Esophagus squamous epithelium (tissue), 5 donors: ENCODE results near the gene ZNF417. TPM values are rescaled to one million over a fixed set of nuclear protein-coding genes. Genes with fewer than 3 reads are reported as not detected.
"Not testable (repeated sequence)": the region's sequence is repeated elsewhere in the genome, so short reads cannot be mapped to it uniquely, and the experiment has no call there.

ENCODE experiments used
- DNase-seq: peaks from one replicate; lab custom pipeline; 2025; lab: John Stamatoyannopoulos, UW
- H3K27ac ChIP-seq, 4 donors: fragments of 200-600 bp; sonication (generic); one replicate each; pipeline ENCODE4 v1.5.1; 2016 to 2019; ENCODE audit warnings: mild to moderate bottlenecking in 1 of 4
- H3K27me3 ChIP-seq, 4 donors: fragments of 200-600 bp; sonication (generic); 1 replicate in 3 of 4; 2 replicates in 1 of 4; pipeline versions ENCODE4 v1.5.1 to v1.6.0; 2017 to 2021; ENCODE audit warnings: antibody characterized with exemption in 1 of 4
- H3K36me3 ChIP-seq, 3 donors: fragments of 200-600 bp; sonication (generic); one replicate each; pipeline ENCODE4 v1.5.1; 2016 to 2019
- H3K4me1 ChIP-seq, 3 donors: fragments of 200-600 bp; sonication (generic); one replicate each; pipeline ENCODE4 v1.5.1; 2017 to 2019
- H3K4me3 ChIP-seq, 4 donors: fragments of 200-600 bp; sonication (generic); 1 replicate in 3 of 4; 2 replicates in 1 of 4; pipeline ENCODE4 v1.5.1; 2016 to 2019; ENCODE audit warnings: mild to moderate bottlenecking in 2 of 4, moderate library complexity in 1 of 4
- H3K9me3 ChIP-seq, 3 donors: fragments of 200-600 bp; sonication (generic); one replicate each; pipeline ENCODE4 v1.5.1; 2016 to 2019
- CTCF ChIP-seq, 6 experiments: fragments of 450-650 bp in 4 of 6; fragments of 200-600 bp in 2 of 6; sonication (generic) in 2 of 6; IDR thresholded peaks; one replicate each; pipeline ENCODE4 v1.5.1; 2016 to 2019; ENCODE audit warnings: antibody characterized with exemption in 6 of 6, mild to moderate bottlenecking in 4 of 6, moderate library complexity in 4 of 6
- POLR2A ChIP-seq, 4 donors: fragments of 450-650 bp; IDR thresholded peaks; one replicate each; pipeline ENCODE4 v1.6.1; 2017; ENCODE audit warnings: antibody characterized with exemption in 4 of 4, mild to moderate bottlenecking in 4 of 4, moderate library complexity in 3 of 4
- WGBS, 2 donors: methylation state at CpG; one replicate each; pipeline ENCODE4 v1.1.5; 2018; 5-methylcytosine and 5-hydroxymethylcytosine counted together
- intact Hi-C: fragments of 100-400 bp; cut with DNase I; formaldehyde crosslinking; loops from one replicate; pipeline ENCODE4 v1.15.0; 2022
- total RNA-seq, 4 donors: library from RNA; depleted of rRNA; stranded (reverse); fragments of >200 nt; gene quantifications; one replicate each; pipeline ENCODE4 v1.1.0, GENCODE V29; 2016
- donor health status: DM: yes; HTN: yes; CAD: no.

Gene ZNF417
- total RNA-seq, 4 donors from 2014 or later, result 4.3 to 11.1 (median 6.1) TPM

GRCh38 chr19:57888107-57888559 lies 28.3 kb downstream of the ZNF417 start:
- H3K9me3 ChIP-seq, result peaks cover 0 to 56% (median 15%) of the 10 kb centered on the region in 3 donors
- intact Hi-C loops, result no loop called here
- no peak for DNase-seq
- H3K36me3 ChIP-seq, result peaks cover 0 to 25% (median 0%) of the 10 kb centered on the region in 3 donors
- peaks cover 0 to 33% (median 6%) of the 10 kb centered on the region in 3 donors for H3K4me1 ChIP-seq
- H3K27me3 ChIP-seq, result no peaks in the 10 kb centered on the region
- H3K27ac ChIP-seq, result peak overlapping the region; percentile 33 to 78 (median 64)
- H3K4me3 ChIP-seq, result peak overlapping the region; percentile 42 to 67 (median 56)
- WGBS, 2 donors, result 12 to 16% methylated on average over 8 of the region's 8 CpGs
- TF ChIP-seq CTCF (IDR thresholded peaks at IDR 0.05) (no peak), POLR2A (IDR thresholded peaks at IDR 0.05) (no peak)

- Histone ChIP-seq H3K4me1 (peaks cover 0 to 33% (median 6%) of the 10 kb centered on the region in 3 donors), H3K27ac (peak overlapping the region in 1 of 4 donors; percentile 33), H3K9me3 (peaks cover 0 to 55% (median 13%) of the 10 kb centered on the region in 3 donors), H3K4me3 (peak overlapping the region in 3 of 4 donors; percentile 42 to 67 (median 64)), H3K36me3 (peaks cover 0 to 31% (median 0%) of the 10 kb centered on the region in 3 donors), H3K27me3 (no peaks in the 10 kb centered on the region)
- no peak for TF ChIP-seq CTCF (IDR thresholded peaks at IDR 0.05)
- TF ChIP-seq POLR2A (IDR thresholded peaks at IDR 0.05), result no peak
- 22 to 28% methylated on average over 6 of the region's 6 CpGs for WGBS, 2 donors
- intact Hi-C loops, result no loop called here
- no peak for DNase-seq
Measured at GRCh38 chr19:57887195-57887941, 29.0 kb downstream of the ZNF417 start.

- 77 to 90% methylated on average over 3 of the region's 3 CpGs for WGBS, 2 donors
- H3K27me3 ChIP-seq, result no peaks in the 10 kb centered on the region
- H3K27ac ChIP-seq, result no peak overlapping the region
- H3K4me3 ChIP-seq, result no peak overlapping the region
- TF ChIP-seq CTCF (IDR thresholded peaks at IDR 0.05) (no peak), POLR2A (IDR thresholded peaks at IDR 0.05) (no peak)
- peaks cover 0 to 31% (median 0%) of the 10 kb centered on the region in 3 donors for H3K36me3 ChIP-seq
- no peak for DNase-seq
- H3K9me3 ChIP-seq, result peaks cover 0 to 55% (median 9%) of the 10 kb centered on the region in 3 donors
- H3K4me1 ChIP-seq, result peaks cover 0 to 33% (median 6%) of the 10 kb centered on the region in 3 donors
- intact Hi-C loops, result no loop called here
Measured at GRCh38 chr19:57886046-57886445, 30.3 kb downstream of the ZNF417 start.

GRCh38 chr19:57873883-57874799 lies 42.3 kb downstream of the ZNF417 start:
- H3K4me1 ChIP-seq, intact Hi-C loops, H3K27ac ChIP-seq, DNase-seq, H3K4me3 ChIP-seq, H3K27me3 ChIP-seq: not testable (repeated sequence)
- H3K9me3 ChIP-seq, result peaks cover 0 to 95% (median 64%) of the 10 kb centered on the region in 3 donors
- WGBS, 2 donors, result 93% methylated on average over 8 of the region's 8 CpGs
- H3K36me3 ChIP-seq, result peaks cover 0 to 54% (median 0%) of the 10 kb centered on the region in 3 donors

GRCh38 chr19:57872450-57872849 lies 43.9 kb downstream of the ZNF417 start:
- Histone ChIP-seq H3K4me3 (no peak overlapping the region), H3K27ac (no peak overlapping the region), H3K27me3 (no peaks in the 10 kb centered on the region), H3K4me1 (no peaks in the 10 kb centered on the region), H3K9me3 (peaks cover 0 to 98% (median 76%) of the 10 kb centered on the region in 3 donors), H3K36me3 (peaks cover 6 to 54% (median 7%) of the 10 kb centered on the region in 3 donors)
- no peak for DNase-seq
- TF ChIP-seq POLR2A (IDR thresholded peaks at IDR 0.05), result no peak
- TF ChIP-seq CTCF (IDR thresholded peaks at IDR 0.05), result no peak
- intact Hi-C loops, result no loop called here
